GM21737 (cell line): ENCODE data around the gene CPED1.
"Not testable (repeated sequence)": the region's sequence is repeated elsewhere in the genome, so short reads cannot be mapped to it uniquely, and the experiment has no call there.

Experiments
- ATAC-seq: cut with Tn5 transposase; IDR thresholded peaks from one replicate; pipeline ENCODE4 v1.9.1; 2021; ENCODE audit warnings: mild to moderate bottlenecking, moderate library complexity; ENCODE audit not compliant: unreplicated experiment

Gene CPED1

GRCh38 chr7:121061677-121062582 is 73.4 kb downstream of the CPED1 start:
- ATAC-seq = no peak

GRCh38 chr7:121062671-121063279 is 74.3 kb downstream of the CPED1 start:
- ATAC-seq = no peak

- not testable (repeated sequence) for ATAC-seq
Observed at GRCh38 chr7:121067717-121068116, 79.2 kb downstream of the CPED1 start.

- ATAC-seq = no peak
Observed at GRCh38 chr7:121069346-121070100, 81.0 kb downstream of the CPED1 start.

- no peak for ATAC-seq
Observed at GRCh38 chr7:121071132-121071531, 82.6 kb downstream of the CPED1 start.

- ATAC-seq = no peak
Observed at GRCh38 chr7:121071662-121072061, 83.2 kb downstream of the CPED1 start.

GRCh38 chr7:121072826-121073225 is 84.3 kb downstream of the CPED1 start:
- ATAC-seq = no peak

- ATAC-seq = no peak
Observed at GRCh38 chr7:121073463-121074099, 85.1 kb downstream of the CPED1 start.

GRCh38 chr7:121075424-121075841 is 86.9 kb downstream of the CPED1 start:
- ATAC-seq = not testable (repeated sequence)

- ATAC-seq = no peak
Observed at GRCh38 chr7:121075952-121076349, 87.4 kb downstream of the CPED1 start.

- no peak for ATAC-seq
Observed at GRCh38 chr7:121076350-121077164, 88.0 kb downstream of the CPED1 start.

- no peak for ATAC-seq
Observed at GRCh38 chr7:121077165-121077630, 88.7 kb downstream of the CPED1 start.

- ATAC-seq = no peak
Observed at GRCh38 chr7:121078701-121079227, 90.3 kb downstream of the CPED1 start.

- no peak for ATAC-seq
Observed at GRCh38 chr7:121079425-121080169, 91.1 kb downstream of the CPED1 start.

GRCh38 chr7:121080257-121080912 is 91.9 kb downstream of the CPED1 start:
- ATAC-seq = no peak

GRCh38 chr7:121080913-121081326 is 92.4 kb downstream of the CPED1 start:
- no peak for ATAC-seq

- peak; percentile 66 for ATAC-seq
Observed at GRCh38 chr7:121081327-121081936, 92.9 kb downstream of the CPED1 start.
